Measurements from ENCODE around the gene KCNA4. TPM values are rescaled to one million over a fixed set of nuclear protein-coding genes. Genes with fewer than 3 reads are reported as not detected.
"Not testable (repeated sequence)": the region's sequence is repeated elsewhere in the genome, so short reads cannot be mapped to it uniquely, and the experiment has no call there.

The KCNA4 gene
- total RNA-seq, 1 donor from 2014 or later: 9.1 TPM

DNA sequence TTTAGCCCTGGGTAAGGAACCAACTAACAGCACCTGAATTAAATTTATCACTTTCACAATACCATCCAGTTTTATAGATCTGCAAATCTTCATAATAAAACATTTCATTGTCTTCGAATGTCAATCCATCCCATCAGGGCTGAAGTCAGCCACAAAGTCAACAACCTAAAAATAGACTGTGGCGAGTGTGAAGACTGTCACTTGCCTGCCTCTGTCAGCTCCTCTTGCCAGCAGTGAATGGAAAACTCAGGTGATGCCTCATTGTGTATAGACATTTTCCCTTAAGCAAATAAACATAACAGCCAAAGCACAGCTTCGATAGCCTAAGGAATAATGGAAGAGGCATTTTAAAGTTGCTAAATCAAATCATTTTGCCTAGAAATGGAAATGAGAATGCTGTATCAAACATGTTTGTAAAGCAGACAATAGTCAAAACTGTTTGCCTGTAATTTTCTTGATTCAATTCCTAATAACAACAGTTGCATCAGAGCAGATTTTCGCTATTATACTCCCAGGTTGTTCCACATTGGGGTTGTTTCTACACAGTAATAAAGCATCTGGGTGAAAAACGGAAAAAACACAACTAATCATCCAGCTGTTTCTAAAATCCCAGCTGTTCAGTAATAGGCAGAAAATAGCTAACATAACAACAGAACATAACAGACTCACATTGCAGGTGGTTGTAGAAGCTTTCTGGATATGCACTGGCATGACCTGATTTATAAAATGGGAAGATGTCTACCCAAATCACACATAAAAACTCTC lies 15.7 kb downstream of the KCNA4 start:
- no peak for DNase-seq (ENCODE audit: low spot score)

DNA sequence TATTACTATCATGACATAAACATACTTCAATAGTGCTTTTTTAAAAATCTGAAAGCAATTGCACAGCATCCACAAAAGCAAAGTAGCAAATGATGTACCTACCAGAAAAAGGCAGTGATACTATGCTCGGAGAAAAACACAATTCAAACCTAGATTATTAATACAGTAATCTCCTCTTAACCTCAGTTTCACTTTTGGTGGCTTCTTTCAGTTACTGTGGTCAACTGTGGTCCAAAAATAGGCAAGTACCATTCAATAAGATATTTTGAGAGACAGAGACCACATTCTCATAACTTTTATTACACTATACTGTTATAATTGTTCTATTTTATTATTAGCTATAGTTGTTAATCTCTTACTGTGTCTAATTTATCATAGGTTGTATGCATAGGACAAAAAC lies 20.8 kb downstream of the KCNA4 start:
- DNase-seq (ENCODE audit: low spot score): no peak

DNA sequence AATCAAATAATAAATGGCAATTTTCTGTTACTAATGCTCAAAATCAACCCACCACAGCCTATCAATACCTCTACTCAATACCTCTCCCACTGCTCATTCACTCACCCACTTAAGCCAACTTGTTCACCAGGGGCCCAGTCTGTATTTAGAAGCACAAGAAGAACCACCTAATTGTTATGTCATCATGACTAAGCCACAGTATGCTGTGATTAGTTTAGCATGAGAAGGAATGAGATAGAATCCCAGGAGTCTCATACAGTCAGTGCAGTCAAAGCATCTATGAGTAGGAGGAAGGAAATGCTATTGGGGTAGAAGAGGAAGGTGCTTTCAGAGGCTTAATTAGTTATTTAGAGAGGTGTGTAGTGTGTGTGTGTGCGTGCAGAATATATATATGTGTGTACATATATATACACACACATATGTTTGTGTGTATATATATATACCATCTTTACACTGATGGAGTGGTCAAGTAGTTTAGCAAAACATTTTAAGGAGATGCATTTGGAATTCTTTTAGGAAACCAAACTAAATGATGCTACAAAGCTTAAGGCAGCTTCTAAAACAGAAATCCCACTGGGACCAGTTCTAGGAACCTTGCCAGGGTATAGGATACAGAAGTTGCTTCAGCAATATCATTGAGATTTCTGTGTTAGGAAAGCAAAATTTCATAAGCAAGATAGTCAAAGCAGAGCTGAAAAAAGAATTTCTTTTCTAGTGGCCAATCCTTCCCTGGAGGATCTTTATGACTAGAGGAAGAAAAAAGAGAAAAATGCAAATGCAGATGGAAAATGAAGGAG lies 27.5 kb downstream of the KCNA4 start:
- no peak for DNase-seq (ENCODE audit: low spot score)

DNA sequence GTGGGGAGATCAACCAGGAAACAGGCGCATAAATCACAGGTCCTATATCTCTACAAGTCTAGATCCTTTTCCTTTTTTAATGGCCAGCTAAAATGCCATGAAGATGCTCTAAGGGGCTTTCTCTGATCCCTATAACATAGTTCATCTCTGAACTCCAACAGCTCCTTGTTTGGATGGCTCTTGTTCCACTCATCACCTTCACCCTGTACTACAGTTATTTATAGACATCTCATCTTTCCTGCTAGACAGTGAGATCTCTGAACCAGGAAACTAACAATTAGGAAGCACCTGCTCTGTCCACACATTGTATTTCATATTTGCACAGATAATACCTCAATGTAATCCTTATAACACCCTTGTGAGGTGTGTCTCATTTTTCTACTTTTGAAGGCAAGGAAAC lies 31.6 kb downstream of the KCNA4 start:
- no peak for DNase-seq (ENCODE audit: low spot score)

DNA sequence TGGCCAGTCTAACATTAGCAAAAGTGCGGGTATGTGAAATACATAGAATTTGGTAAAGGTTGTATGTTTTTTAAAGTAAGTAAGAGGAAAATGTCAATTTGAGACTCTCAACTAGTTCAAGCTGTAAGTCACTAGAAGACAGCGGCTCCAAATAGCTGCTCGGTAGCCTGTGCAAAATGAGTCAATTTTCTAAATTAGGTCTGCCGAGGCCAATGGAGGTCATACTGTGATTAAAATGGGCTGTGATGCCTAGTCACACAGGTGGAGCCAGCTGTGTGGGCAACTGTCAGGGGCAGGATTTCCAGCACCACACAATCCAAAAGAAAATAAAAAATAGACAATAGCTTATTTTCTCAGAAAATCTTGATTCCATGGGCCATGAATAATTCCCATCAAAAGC lies 32.3 kb downstream of the KCNA4 start:
- DNase-seq (ENCODE audit: low spot score): no peak

DNA sequence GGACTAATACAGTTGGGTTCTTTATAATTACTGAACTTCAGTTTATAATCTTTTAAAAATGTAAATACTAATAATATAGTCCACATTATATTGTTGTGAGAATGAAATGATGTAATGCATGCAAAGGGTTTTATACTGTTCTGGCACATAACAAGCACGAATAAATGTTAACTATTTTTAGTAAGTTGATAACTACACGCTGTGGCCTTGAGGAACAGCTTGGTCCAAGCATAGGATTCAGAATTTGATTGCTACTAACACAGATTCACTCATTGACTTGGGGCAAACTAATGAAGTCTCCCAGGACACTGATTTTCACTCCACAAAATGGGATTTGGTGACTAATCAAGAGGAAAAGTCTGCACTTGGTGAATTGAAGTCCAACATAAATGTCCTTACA lies 38.3 kb downstream of the KCNA4 start:
- no peak for DNase-seq (ENCODE audit: low spot score)

DNA sequence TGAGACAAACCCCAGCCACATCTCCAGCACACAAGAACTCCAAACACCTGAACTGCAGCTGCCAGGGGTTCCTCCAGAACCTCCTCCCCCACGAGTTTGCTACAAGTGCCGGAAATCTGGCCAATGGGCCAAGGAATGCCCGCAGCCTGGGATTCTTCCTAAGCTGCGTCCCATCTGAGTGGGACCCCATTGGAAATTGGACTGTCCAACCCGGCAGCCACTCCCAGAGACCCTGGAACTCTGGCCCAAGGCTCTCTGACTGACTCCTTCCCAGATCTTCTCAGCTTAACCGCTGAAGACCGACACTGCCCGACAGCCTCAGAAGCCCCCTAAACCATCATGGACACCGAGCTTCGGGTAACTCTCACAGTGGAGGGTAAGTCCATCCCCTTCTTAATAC lies 41.2 kb downstream of the KCNA4 start:
- DNase-seq (ENCODE audit: low spot score): not testable (repeated sequence)

DNA sequence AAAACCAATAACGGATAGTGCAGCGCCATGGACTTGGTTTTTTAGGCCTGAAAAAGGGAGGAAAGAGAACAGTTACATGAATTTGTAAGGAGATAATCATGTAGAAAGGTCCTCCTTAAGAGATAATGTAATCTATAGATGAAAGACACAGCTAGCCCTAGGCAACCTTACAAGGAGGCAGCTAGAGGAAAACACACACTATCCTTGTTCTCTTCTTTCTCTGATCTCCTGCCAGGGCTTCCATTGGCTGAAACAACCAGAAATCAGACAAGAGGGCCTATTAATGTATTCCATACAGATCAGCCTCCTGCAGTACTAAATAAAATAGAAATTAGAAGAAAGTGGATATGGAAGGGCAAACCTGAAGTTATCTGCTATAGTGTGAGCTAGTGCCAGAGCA lies 53.0 kb downstream of the KCNA4 start:
- peak; percentile 71 for DNase-seq (ENCODE audit: low spot score)

DNA sequence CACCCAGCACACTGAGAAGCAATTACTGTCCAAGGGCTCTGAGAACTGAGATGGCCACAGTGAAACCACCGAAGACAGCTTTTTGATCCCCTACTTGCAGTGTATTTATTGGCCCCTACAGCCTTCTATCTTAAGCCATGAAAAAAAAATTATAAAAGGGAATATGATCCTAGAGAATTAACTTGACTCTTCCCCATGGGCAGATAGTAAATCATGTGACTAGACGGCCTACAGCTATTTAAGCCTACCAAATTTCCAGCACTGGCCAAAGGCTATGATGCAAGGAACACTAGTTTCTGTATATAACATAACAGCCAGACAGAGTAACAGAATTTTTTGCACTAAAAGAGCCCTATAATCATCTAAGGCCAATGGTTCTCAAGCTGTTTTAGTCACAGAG lies 53.8 kb downstream of the KCNA4 start:
- peak; percentile 71 for DNase-seq (ENCODE audit: low spot score)

DNA sequence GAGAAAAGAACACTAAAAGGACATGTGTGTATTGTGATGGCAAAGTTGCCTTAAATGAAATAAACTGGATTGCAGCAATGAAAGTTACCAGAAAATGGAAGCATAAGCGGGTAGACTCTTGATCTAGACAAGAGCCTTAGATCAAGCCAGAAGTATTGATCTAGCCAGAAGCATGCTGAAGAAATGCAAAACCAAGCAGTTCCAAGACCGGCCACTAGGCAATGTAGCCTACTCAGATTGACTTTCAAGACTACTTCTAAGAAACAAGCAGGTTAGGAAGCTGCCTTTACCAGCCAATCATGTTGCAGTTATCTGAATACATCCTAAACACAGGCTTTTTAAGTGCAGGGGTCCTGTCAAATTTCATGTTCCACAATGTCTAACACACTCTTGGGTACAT lies 54.6 kb downstream of the KCNA4 start:
- DNase-seq (ENCODE audit: low spot score): no peak

Other genes starting within 250 kb of the KCNA4 start
- 5.1 TPM for gene FSHB, start 214.0 kb upstream of the KCNA4 start, total RNA-seq (ENCODE audit: insufficient read depth, low replicate concordance)